HPDE6-E6E7 (cell line): ENCODE results near the gene ATP2C1.

Experiments used
- DNase-seq: peaks from one replicate; pipeline ENCODE4 v3.0.0; 2011; ENCODE audit warnings: missing footprints; ENCODE audit errors: extremely low spot score

Gene ATP2C1

GRCh38 chr3:130894130-130894985 is 474 bp downstream of the ATP2C1 start:
- DNase-seq: peak; percentile 20

- DNase-seq: no peak
These were observed 1.0 kb downstream of the ATP2C1 start for GRCh38 chr3:130894986-130895280.

DNA sequence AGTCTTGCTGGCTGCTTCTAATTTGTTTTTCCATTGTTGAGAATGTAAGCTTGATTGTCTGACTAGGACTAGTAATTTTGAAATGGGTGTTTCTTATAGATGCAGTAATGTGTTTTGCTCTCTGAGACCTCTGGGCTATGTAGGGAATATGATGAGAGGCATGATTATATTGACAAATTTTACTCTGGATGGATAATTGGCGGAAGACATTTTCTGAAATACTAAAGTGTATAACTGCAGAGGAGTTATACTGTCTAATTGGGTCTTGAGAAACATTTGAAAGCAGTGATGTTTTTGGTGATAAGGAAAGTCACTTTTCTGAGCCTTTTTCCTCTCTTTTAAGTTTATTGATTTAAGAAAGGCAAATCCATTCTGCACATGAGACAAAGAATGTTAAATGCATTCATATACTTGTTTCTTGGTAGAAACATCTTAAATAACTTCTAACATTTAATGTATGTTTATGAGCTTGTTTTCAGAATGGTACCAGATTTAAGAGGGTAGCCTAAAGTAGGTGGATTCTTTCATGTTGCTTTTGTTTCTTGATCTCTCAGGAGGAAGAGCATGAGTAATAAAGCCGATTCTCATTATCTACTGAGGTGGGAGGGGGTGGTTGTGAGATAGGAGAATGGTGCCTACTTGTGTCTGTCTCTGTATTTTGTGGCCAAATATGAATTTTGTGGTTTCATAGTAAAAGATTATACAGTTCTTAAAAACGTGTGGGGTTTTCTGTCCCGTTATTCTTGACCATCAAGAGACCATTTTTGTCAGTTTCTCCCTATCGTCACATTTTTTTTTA is 2.0 kb downstream of the ATP2C1 start:
- no peak for DNase-seq

DNA sequence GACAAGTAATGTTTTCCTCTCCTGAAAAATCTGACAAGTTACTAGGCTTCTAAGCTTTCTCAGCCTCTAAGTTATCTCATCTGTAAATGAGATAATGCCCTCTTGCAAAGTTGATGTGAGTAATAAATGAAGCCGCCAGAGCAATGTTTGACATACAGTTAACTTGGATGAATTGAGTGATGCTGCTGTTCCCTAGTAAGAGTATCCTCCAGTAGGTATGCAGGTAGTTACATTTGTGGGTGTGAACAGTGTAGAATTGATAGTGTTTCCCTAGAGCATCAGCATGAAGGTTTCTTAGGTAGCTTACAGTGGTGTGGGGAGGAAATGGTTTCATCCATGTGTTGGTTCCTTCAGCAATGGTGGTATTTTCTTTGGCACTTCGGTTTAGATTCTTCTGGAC is 3.4 kb downstream of the ATP2C1 start:
- DNase-seq: no peak

GRCh38 chr3:130900959-130901358 is 7.1 kb downstream of the ATP2C1 start:
- no peak for DNase-seq

GRCh38 chr3:130901463-130902204 is 7.8 kb downstream of the ATP2C1 start:
- DNase-seq: no peak

GRCh38 chr3:130903412-130903908 is 9.6 kb downstream of the ATP2C1 start:
- DNase-seq: no peak

GRCh38 chr3:130904491-130904890 is 10.6 kb downstream of the ATP2C1 start:
- DNase-seq: no peak

DNA sequence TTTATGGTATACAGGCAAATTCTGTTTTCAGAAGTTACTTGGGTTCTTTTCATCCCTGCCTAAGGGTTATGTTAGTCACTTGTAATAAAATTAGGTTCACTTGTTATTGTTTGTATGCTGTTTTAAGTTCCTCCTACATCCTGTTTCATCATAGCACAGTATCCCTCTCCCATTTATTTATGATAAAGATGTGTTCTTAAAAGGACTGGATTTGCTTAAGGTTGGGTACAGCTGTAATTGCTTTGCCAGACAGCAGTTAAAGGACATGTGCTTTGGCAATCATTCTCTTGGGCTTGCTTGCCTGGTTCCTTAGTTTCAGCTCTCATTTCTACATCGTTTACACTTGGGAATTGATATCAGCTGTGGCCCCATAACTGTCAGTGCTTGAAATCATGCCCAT is 11.7 kb downstream of the ATP2C1 start:
- no peak for DNase-seq

GRCh38 chr3:130906374-130906995 is 12.6 kb downstream of the ATP2C1 start:
- DNase-seq: no peak

DNA sequence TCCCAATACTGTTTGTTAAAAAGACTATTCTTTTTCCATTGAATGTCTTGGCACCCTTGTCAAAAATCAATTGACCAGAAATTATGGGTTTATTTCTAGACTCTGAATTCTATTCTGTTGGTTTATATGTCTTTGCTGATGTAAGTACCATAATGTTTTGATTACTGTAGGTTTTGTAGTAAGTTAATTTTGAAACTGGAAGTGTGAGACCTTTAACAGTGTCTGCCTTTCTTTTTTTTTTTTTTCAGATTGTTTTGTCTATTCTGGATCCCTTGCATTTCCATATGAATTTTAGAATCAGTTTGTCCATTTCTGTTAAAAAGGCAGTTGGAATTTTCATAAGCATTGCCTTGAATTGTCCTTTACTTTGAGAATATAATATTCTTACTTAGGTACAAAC is 13.6 kb downstream of the ATP2C1 start:
- no peak for DNase-seq

DNA sequence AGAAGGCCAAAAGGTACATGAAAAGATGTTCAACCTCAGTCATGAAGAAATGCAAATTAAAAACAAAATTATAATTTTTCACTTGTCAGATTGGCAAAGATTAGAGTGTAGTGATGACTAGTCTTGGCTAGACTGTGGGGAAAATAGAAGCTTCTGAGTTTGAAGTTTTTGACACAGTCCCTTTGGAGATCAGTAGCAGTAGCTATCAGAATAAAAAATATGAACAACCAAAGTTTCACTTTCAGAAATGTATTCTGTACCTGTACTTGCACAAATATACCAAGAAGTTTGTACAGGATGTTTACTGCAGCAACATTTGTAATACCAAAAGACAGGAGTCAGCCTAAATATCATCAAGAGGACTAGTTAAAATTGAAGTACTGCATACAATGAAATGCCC is 14.1 kb downstream of the ATP2C1 start:
- DNase-seq: no peak

DNA sequence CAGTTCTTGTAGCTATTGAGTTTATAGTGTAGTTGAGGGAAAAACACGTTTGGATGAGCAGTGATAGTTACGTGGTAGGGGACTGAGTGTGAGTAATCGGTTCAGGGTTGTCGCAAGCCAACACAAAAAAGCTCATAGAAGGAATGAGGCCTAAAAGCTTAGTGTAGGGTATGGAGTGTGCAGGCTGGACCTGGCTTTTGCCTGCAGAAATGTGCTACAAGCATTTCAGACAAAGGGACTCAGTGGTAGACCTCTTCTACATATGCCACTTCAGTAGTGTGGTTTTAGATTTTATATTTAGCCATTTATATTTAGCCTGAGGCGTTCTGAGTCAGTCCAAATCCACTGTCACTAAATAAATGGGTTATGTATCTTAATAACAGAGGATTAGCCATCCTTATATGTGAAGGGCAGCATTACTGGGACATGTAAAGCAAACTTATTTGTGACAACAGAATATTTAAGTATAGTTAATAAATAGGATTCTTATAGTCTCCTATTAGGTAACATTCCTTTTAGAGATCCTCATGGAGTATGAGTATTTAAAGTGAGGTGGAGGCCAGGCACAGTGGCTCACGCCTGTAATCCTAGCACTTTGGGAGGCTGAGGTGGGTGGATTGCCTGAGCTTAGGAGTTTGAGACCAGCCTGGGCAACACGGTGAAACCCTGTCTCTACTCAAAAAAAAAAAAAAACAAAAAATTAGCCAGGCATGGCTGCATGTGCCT is 21.8 kb downstream of the ATP2C1 start:
- no peak for DNase-seq

- DNase-seq: no peak
These were observed 22.8 kb downstream of the ATP2C1 start for GRCh38 chr3:130916507-130917167.

- no peak for DNase-seq
These were observed 24.4 kb downstream of the ATP2C1 start for GRCh38 chr3:130918328-130918727.

GRCh38 chr3:130925628-130926027 is 31.7 kb downstream of the ATP2C1 start:
- DNase-seq: no peak

DNA sequence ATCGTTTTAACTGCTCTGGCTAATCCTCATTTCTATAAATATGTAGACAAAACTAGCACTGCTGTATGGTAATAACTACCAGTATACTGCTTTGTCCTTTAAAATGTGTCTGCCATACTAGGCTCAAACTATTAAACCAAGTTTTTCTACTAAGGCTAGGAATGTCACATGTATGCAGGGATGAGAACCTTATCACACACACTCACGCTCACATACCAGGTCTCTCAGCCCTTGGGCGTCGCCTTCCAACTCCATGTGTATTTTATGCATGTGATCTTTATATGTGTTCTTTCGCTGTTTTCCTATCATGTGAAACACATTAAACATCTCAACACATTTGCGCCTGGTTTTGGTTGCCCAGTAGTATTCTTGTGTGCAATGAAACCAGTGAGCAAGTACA is 32.6 kb downstream of the ATP2C1 start:
- no peak for DNase-seq

DNA sequence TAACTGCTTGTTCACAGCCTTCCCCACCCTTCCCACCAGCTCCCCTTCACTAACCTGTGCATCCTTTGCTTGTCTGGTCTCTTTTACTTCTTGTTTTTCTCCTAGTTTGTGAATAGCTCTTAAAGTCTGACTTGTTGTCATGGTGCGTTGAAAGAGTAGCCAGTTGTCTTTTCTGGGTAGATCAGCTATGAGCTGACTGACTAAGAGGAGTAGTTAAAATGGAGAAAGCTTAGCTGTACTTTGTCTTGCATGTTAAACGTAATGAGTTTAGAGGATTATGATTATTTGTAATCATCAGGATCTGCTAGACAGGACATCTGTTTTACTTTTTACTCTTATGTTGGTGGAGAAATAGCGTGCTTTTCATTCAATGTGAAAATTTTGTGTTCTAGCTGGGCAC is 35.9 kb downstream of the ATP2C1 start:
- no peak for DNase-seq

DNA sequence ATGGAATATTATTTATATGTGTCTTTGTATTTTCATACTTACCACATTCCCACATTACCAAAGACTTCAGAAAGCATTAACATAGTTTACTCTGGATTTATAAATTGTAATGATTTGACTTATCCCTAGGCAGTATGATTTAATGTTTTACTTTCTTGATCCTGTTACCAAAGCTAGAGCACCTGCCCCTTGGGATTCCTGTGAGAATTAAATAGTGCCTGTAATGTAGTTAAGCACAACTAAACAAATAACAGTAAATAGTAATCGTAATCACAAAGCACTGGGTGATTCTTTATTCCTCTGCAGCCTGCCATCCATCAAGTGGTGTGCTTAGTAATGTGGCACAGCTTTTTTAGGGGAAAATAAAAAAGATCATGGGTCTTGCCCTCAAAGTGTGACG is 39.1 kb downstream of the ATP2C1 start:
- no peak for DNase-seq

GRCh38 chr3:130933801-130934345 is 40.0 kb downstream of the ATP2C1 start:
- DNase-seq: no peak
